Keratinocyte (primary cell): ENCODE measurements around the gene MYT1. TPM values are rescaled to one million over a fixed set of nuclear protein-coding genes. Genes with fewer than 3 reads are reported as not detected.

Experiments used
- DNase-seq: peaks from one replicate; pipeline ENCODE4 v3.0.0-alpha.2; 2011; ENCODE audit warnings: low read depth, missing footprints, low spot score
- FAIRE-seq: peaks from 2 replicates; lab custom pipeline; 2011; peaks lifted over from hg19 to GRCh38; lab: Jason Lieb, UNC
- H2AFZ ChIP-seq: 2 replicates; pipeline ENCODE4 v1.6.0; 2012; ENCODE audit warnings: low read length, control low read depth, inconsistent platforms; ENCODE audit not compliant: control insufficient read depth
- H3K27ac ChIP-seq: 2 replicates; pipeline ENCODE4 v1.5.1; 2011; ENCODE audit warnings: low read length; ENCODE audit not compliant: control insufficient read depth, insufficient read depth
- H3K27me3 ChIP-seq: 3 replicates; pipeline ENCODE4 v1.6.0; 2011; ENCODE audit warnings: low read length; ENCODE audit not compliant: control insufficient read depth, insufficient read depth; ENCODE audit errors: extremely low read depth
- H3K36me3 ChIP-seq, 2 experiments: 2 replicates in 1 of 2; 3 replicates in 1 of 2; pipeline ENCODE4 v1.5.1; 2011; ENCODE audit warnings: low read length in 2 of 2, mild to moderate bottlenecking in 1 of 2; ENCODE audit not compliant: control insufficient read depth in 2 of 2, insufficient read depth in 2 of 2; ENCODE audit errors: extremely low read depth in 1 of 2
- H3K4me1 ChIP-seq: 3 replicates; pipeline ENCODE4 v1.5.1; 2011; ENCODE audit warnings: low read length; ENCODE audit not compliant: control insufficient read depth, insufficient read depth; ENCODE audit errors: extremely low read depth
- H3K4me2 ChIP-seq: 3 replicates; pipeline ENCODE4 v1.6.0; 2011; ENCODE audit warnings: low read depth, low read length; ENCODE audit not compliant: control insufficient read depth, insufficient read depth; ENCODE audit errors: extremely low read depth
- H3K4me3 ChIP-seq, 3 experiments: fragments of 200-600 bp in 1 of 3; sonication (generic) in 1 of 3; 2 replicates in 2 of 3; 3 replicates in 1 of 3; pipeline ENCODE4 v1.5.1; 2011 to 2016; ENCODE audit warnings: low read length in 3 of 3, mild to moderate bottlenecking in 3 of 3, control low read depth in 2 of 3, inconsistent platforms in 1 of 3, low read depth in 1 of 3, mixed read lengths in 1 of 3, mixed run types in 1 of 3, moderate library complexity in 1 of 3; ENCODE audit not compliant: control insufficient read depth in 2 of 3, insufficient read depth in 2 of 3; ENCODE audit errors: extremely low read depth in 1 of 3
- H3K79me2 ChIP-seq: 2 replicates; pipeline ENCODE4 v1.6.0; 2012; ENCODE audit warnings: low read length; ENCODE audit not compliant: control insufficient read depth, insufficient read depth
- H3K9ac ChIP-seq: 3 replicates; pipeline ENCODE4 v1.6.0; 2011; ENCODE audit warnings: low read length; ENCODE audit not compliant: control insufficient read depth, insufficient read depth; ENCODE audit errors: extremely low read depth
- H3K9me1 ChIP-seq: 3 replicates; pipeline ENCODE4 v1.6.0; 2011; ENCODE audit warnings: low read length; ENCODE audit not compliant: control insufficient read depth, insufficient read depth; ENCODE audit errors: extremely low read depth
- H3K9me3 ChIP-seq: 2 replicates; pipeline ENCODE4 v1.5.1; 2012; ENCODE audit warnings: low read depth, low read length; ENCODE audit not compliant: control insufficient read depth
- H4K20me1 ChIP-seq: 3 replicates; pipeline ENCODE4 v1.6.0; 2011; ENCODE audit warnings: low read length; ENCODE audit not compliant: control insufficient read depth, insufficient read depth; ENCODE audit errors: extremely low read depth
- EZH2 ChIP-seq: IDR thresholded peaks from one replicate; pipeline ENCODE4 v1.6.1; 2012; ENCODE audit warnings: inconsistent platforms, mild to moderate bottlenecking, low read length, moderate library complexity
- dilution Hi-C: fragments of 300-500 bp; cut with MboI; formaldehyde crosslinking; loops from one replicate; pipeline ENCODE4 v1.7.0; 2020; ENCODE audit warnings: low sequenced_read_pairs; ENCODE audit not compliant: extremely low pct_ligation_motif_present
- polyA plus RNA-seq, 5 experiments: library from polyadenylated mRNA; depleted of rRNA in 3 of 5; stranded (reverse) in 3 of 5; stranded (forward) in 1 of 5; unstranded in 1 of 5; fragments of >200 nt; gene quantifications; 1 replicate in 1 of 5; 2 replicates in 3 of 5; 3 replicates in 1 of 5; pipeline versions ENCODE4 v1.2.1 to v1.2.3, GENCODE V29; 2011 to 2012; ENCODE audit warnings: missing spikeins in 2 of 5, low read depth in 1 of 5, low replicate concordance in 1 of 5
- TF ChIP-seq, protein P1 (sequence below), 3 experiments: IDR thresholded peaks in 1 of 3; conservative IDR thresholded peaks in 1 of 3; optimal IDR thresholded peaks in 1 of 3; 2 replicates in 2 of 3; 3 replicates in 1 of 3; pipeline versions ENCODE3 to v1.5.1; 2011; ENCODE audit warnings: low read length in 3 of 3, mild to moderate bottlenecking in 3 of 3, moderate library complexity in 2 of 3, control low read depth in 1 of 3, inconsistent platforms in 1 of 3; ENCODE audit not compliant: insufficient read depth in 2 of 3; ENCODE audit errors: extremely low read depth in 1 of 3

The MYT1 gene
- polyA plus RNA-seq, 1 donor (not counting 4 experiments of a cell fraction or from before 2014, with no cell fraction given) = not detected

DNA sequence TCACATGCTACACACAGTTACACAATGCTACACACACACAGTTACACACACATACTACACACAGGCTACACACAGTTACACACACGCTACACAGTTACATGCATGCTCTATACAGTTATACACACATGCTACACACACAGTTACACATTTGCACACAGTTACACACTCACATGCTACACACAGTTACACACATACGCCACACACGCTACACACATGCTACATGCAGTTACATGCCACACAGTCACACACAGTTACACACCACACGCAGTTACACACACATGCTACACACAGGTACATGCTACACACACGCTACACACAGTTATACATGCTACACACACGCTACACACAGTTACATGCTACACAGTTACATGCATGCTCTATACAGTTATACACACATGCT, 15.6 kb downstream of the MYT1 start:
- Histone ChIP-seq H3K4me2 (no peak overlapping the region), H3K9ac (no peak overlapping the region), H3K9me3 (peaks cover 2% of the 10 kb centered on the region), H3K9me1 (no peaks in the 10 kb centered on the region), H2AFZ (no peak overlapping the region), H3K36me3 (no peaks in the 10 kb centered on the region), H3K4me3 (no peak overlapping the region), H3K27me3 (peaks cover 6% of the 10 kb centered on the region), H3K27ac (no peak overlapping the region), H3K4me1 (no peaks in the 10 kb centered on the region), H4K20me1 (no peaks in the 10 kb centered on the region), H3K79me2 (no peaks in the 10 kb centered on the region)
- FAIRE-seq (no peak), DNase-seq (no peak)
- dilution Hi-C loops = no loop called here
- no peak for TF ChIP-seq EZH2
- TF ChIP-seq, protein P1, sequence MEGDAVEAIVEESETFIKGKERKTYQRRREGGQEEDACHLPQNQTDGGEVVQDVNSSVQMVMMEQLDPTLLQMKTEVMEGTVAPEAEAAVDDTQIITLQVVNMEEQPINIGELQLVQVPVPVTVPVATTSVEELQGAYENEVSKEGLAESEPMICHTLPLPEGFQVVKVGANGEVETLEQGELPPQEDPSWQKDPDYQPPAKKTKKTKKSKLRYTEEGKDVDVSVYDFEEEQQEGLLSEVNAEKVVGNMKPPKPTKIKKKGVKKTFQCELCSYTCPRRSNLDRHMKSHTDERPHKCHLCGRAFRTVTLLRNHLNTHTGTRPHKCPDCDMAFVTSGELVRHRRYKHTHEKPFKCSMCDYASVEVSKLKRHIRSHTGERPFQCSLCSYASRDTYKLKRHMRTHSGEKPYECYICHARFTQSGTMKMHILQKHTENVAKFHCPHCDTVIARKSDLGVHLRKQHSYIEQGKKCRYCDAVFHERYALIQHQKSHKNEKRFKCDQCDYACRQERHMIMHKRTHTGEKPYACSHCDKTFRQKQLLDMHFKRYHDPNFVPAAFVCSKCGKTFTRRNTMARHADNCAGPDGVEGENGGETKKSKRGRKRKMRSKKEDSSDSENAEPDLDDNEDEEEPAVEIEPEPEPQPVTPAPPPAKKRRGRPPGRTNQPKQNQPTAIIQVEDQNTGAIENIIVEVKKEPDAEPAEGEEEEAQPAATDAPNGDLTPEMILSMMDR (optimal IDR thresholded peaks at IDR 0.05 in 1 of 3, IDR thresholded peaks at IDR 0.05 in 1 of 3, conservative IDR thresholded peaks at IDR 0.05 in 1 of 3; ENCODE audit: extremely low read depth in 1 of 3, insufficient read depth in 2 of 3, low read length in 3 of 3) = no peak

DNA sequence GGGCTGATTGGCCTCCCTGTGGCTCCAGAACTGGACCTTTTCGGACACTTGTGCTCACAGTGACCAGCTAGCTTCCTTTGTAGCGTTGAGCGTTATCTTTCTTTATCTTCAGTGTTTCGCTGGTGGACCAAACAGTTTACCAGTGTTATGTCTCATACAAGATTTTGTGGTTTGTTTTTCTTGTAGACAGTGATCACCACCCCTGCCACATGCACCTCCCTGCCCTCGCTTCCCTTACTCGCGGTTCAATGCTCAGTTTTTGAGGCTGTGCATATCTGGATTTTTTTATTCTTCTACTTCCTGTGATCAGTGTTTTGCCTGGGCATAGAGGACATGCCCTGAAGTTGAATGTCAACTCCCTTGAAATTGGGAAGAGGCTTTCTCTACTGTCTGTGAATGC, 16.4 kb downstream of the MYT1 start:
- no peak overlapping the region for H3K27ac ChIP-seq
- H3K4me3 ChIP-seq = no peak overlapping the region
- TF ChIP-seq, protein P1 (optimal IDR thresholded peaks at IDR 0.05 in 1 of 3, IDR thresholded peaks at IDR 0.05 in 1 of 3, conservative IDR thresholded peaks at IDR 0.05 in 1 of 3; ENCODE audit: extremely low read depth in 1 of 3, insufficient read depth in 2 of 3, low read length in 3 of 3) = no peak
- no peak for TF ChIP-seq EZH2
- no peaks in the 10 kb centered on the region for H3K36me3 ChIP-seq
- H2AFZ ChIP-seq = no peak overlapping the region
- FAIRE-seq (no peak), DNase-seq (no peak)
- dilution Hi-C loops = no loop called here
- no peaks in the 10 kb centered on the region for H3K9me1 ChIP-seq
- H3K79me2 ChIP-seq = no peaks in the 10 kb centered on the region
- H3K9ac ChIP-seq = no peak overlapping the region
- H3K4me2 ChIP-seq = no peak overlapping the region
- H3K9me3 ChIP-seq = peaks cover 2% of the 10 kb centered on the region
- no peaks in the 10 kb centered on the region for H3K4me1 ChIP-seq
- peaks cover 6% of the 10 kb centered on the region for H3K27me3 ChIP-seq
- H4K20me1 ChIP-seq = no peaks in the 10 kb centered on the region
